ENCODE measurements around the gene CIAO1.

The CIAO1 gene

DNA sequence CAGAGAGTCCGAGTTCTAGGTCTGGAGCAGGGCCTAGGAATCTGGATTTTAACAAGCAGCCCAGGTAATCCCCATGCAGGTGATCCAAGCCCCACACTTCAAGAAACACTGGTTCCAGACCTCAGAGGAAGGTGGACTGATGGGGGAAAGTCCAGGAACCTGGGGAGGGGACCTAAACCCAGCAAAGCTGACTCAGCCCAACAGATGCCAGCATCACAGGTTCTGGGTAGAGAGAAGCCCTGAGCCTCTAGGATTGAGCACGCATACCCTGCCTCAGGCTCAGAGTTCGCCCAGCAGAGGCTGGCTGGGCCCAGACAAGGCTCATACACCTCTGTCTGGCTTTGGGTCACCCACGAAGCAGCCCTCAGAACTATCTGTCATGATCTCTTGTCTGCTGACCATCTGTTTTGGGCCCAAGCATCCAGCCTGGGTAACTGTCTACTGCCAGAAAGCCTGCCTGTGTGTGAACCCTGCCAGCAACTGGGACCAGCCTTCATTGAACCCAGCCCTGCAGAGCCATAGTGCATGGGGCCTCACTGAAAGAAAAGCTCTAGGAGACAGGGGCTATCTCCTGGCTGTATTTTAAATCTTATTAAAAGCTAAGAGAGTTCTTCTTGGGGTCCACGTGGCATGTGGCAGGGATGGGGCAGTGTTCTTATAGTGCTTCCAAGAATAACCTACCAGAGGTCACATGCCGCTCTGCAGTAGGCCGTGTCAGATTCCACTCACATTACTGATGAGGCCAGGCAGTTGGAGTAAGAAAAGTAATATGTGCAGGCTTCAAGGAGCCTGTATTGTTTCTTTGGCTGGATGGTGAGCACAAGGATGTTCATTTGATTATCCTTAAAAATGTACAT lies 7.6 kb upstream of the CIAO1 start:
- TF ChIP-seq, protein P1, sequence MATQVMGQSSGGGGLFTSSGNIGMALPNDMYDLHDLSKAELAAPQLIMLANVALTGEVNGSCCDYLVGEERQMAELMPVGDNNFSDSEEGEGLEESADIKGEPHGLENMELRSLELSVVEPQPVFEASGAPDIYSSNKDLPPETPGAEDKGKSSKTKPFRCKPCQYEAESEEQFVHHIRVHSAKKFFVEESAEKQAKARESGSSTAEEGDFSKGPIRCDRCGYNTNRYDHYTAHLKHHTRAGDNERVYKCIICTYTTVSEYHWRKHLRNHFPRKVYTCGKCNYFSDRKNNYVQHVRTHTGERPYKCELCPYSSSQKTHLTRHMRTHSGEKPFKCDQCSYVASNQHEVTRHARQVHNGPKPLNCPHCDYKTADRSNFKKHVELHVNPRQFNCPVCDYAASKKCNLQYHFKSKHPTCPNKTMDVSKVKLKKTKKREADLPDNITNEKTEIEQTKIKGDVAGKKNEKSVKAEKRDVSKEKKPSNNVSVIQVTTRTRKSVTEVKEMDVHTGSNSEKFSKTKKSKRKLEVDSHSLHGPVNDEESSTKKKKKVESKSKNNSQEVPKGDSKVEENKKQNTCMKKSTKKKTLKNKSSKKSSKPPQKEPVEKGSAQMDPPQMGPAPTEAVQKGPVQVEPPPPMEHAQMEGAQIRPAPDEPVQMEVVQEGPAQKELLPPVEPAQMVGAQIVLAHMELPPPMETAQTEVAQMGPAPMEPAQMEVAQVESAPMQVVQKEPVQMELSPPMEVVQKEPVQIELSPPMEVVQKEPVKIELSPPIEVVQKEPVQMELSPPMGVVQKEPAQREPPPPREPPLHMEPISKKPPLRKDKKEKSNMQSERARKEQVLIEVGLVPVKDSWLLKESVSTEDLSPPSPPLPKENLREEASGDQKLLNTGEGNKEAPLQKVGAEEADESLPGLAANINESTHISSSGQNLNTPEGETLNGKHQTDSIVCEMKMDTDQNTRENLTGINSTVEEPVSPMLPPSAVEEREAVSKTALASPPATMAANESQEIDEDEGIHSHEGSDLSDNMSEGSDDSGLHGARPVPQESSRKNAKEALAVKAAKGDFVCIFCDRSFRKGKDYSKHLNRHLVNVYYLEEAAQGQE (IDR thresholded peaks at IDR 0.05; ENCODE audit: insufficient read depth in 1 of 2, low read depth in 2 of 2, low read length in 2 of 2), result no peak
- TF ChIP-seq TAF1 (IDR thresholded peaks at IDR 0.05; ENCODE audit: borderline replicate concordance, insufficient read depth, low read length) (no peak), POLR2AphosphoS5 (IDR thresholded peaks at IDR 0.05; ENCODE audit: low read depth, low read length) (no peak), FOXP2 (optimal IDR thresholded peaks at IDR 0.05; ENCODE audit: borderline replicate concordance, extremely low read depth, extremely low read length, insufficient read depth) (no peak), SIN3A (IDR thresholded peaks at IDR 0.05; ENCODE audit: borderline replicate concordance, insufficient read depth, low read length) (no peak)

GRCh38 chr2:96259497-96259921 lies 6.5 kb upstream of the CIAO1 start:
- TF ChIP-seq, protein P1 (IDR thresholded peaks at IDR 0.05; ENCODE audit: insufficient read depth in 1 of 2, low read depth in 2 of 2, low read length in 2 of 2), result no peak
- no peak for TF ChIP-seq TAF1 (IDR thresholded peaks at IDR 0.05; ENCODE audit: borderline replicate concordance, insufficient read depth, low read length)

- TF ChIP-seq TAF1 (IDR thresholded peaks at IDR 0.05; ENCODE audit: borderline replicate concordance, insufficient read depth, low read length), result peak; percentile 55; the same call in 1 of the 2 replicates
- TF ChIP-seq, protein P1 (IDR thresholded peaks at IDR 0.05; ENCODE audit: insufficient read depth in 1 of 2, low read depth in 2 of 2, low read length in 2 of 2), result no peak
- no peak for TF ChIP-seq FOXP2 (optimal IDR thresholded peaks at IDR 0.05; ENCODE audit: borderline replicate concordance, extremely low read depth, extremely low read length, insufficient read depth)
- peak; percentile 63; the same call in 1 of the 2 replicates for TF ChIP-seq SIN3A (IDR thresholded peaks at IDR 0.05; ENCODE audit: borderline replicate concordance, insufficient read depth, low read length)
Observed at GRCh38 chr2:96260387-96261260, 5.4 kb upstream of the CIAO1 start.

- no peak for TF ChIP-seq POLR2AphosphoS5 (IDR thresholded peaks at IDR 0.05; ENCODE audit: low read depth, low read length)
Observed at GRCh38 chr2:96261328-96262003, 4.6 kb upstream of the CIAO1 start.

GRCh38 chr2:96262306-96262705 lies 3.7 kb upstream of the CIAO1 start:
- TF ChIP-seq TAF1 (IDR thresholded peaks at IDR 0.05; ENCODE audit: borderline replicate concordance, insufficient read depth, low read length) (no peak), POLR2AphosphoS5 (IDR thresholded peaks at IDR 0.05; ENCODE audit: low read depth, low read length) (no peak), FOXP2 (optimal IDR thresholded peaks at IDR 0.05; ENCODE audit: borderline replicate concordance, extremely low read depth, extremely low read length, insufficient read depth) (no peak), SIN3A (IDR thresholded peaks at IDR 0.05; ENCODE audit: borderline replicate concordance, insufficient read depth, low read length) (no peak)
- TF ChIP-seq, protein P1 (IDR thresholded peaks at IDR 0.05; ENCODE audit: insufficient read depth in 1 of 2, low read depth in 2 of 2, low read length in 2 of 2), result no peak
